HG03108 (cell line): Measurements from ENCODE around the gene CMPK1.

Experiments used
- ATAC-seq: cut with Tn5 transposase; IDR thresholded peaks from one replicate; pipeline ENCODE4 v1.9.1; 2021; ENCODE audit warnings: moderate library complexity; ENCODE audit not compliant: unreplicated experiment

CMPK1 gene

GRCh38 chr1:47393141-47393540 lies 59.6 kb downstream of the CMPK1 start:
- ATAC-seq = no peak

- ATAC-seq = no peak
Measured at GRCh38 chr1:47395433-47395832, 61.8 kb downstream of the CMPK1 start.

- no peak for ATAC-seq
Measured at GRCh38 chr1:47396671-47397196, 63.1 kb downstream of the CMPK1 start.

GRCh38 chr1:47399138-47399845 lies 65.7 kb downstream of the CMPK1 start:
- ATAC-seq = no peak

- no peak for ATAC-seq
Measured at GRCh38 chr1:47399846-47400155, 66.2 kb downstream of the CMPK1 start.

- ATAC-seq = no peak
Measured at GRCh38 chr1:47401761-47402160, 68.2 kb downstream of the CMPK1 start.

- no peak for ATAC-seq
Measured at GRCh38 chr1:47402591-47402990, 69.0 kb downstream of the CMPK1 start.

- ATAC-seq = no peak
Measured at GRCh38 chr1:47403321-47403910, 69.8 kb downstream of the CMPK1 start.

GRCh38 chr1:47405697-47406096 lies 72.1 kb downstream of the CMPK1 start:
- ATAC-seq = no peak

- ATAC-seq = no peak
Measured at GRCh38 chr1:47406966-47407365, 73.4 kb downstream of the CMPK1 start.

GRCh38 chr1:47407481-47407880 lies 73.9 kb downstream of the CMPK1 start:
- ATAC-seq = no peak

GRCh38 chr1:47409311-47410067 lies 75.9 kb downstream of the CMPK1 start:
- no peak for ATAC-seq

GRCh38 chr1:47410068-47410455 lies 76.5 kb downstream of the CMPK1 start:
- no peak for ATAC-seq

- no peak for ATAC-seq
Measured at GRCh38 chr1:47411436-47411835, 77.8 kb downstream of the CMPK1 start.

- ATAC-seq = no peak
Measured at GRCh38 chr1:47412437-47412836, 78.8 kb downstream of the CMPK1 start.

GRCh38 chr1:47415728-47416318 lies 82.2 kb downstream of the CMPK1 start, which contains the start of gene FOXE3:
TSS of gene FOXE3 (plus strand) at chr1:47416285. CDS start at chr1:47416316, 31 bp downstream.
- no peak for ATAC-seq

GRCh38 chr1:47416319-47417169 lies 83.0 kb downstream of the CMPK1 start:
- no peak for ATAC-seq

- no peak for ATAC-seq
Measured at GRCh38 chr1:47417170-47418044, 83.8 kb downstream of the CMPK1 start.

- no peak for ATAC-seq
Measured at GRCh38 chr1:47418122-47418521, 84.5 kb downstream of the CMPK1 start.
